ENCODE results near the gene EMID1.
"Not testable (repeated sequence)": the region's sequence is repeated elsewhere in the genome, so short reads cannot be mapped to it uniquely, and the experiment has no call there.

Gene EMID1

DNA sequence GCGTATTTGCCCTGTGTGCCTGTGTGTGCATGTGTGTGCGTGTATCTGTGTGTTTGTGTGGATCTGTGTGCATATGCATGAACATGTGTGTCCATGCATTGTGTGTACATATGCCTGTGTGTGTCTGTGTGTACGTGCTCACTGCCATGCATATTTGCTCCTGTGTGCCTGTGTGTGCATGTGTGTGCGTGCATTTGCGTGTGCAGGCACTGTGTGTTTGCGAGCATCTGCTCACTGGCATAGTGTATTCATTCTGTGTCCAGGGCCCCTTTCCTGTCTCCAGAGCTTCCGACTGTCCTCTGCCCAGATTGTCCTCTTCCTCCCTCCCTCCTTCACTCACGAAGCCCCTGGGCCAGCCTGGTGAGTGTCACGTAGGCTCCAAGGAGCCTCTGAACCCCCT, 5.8 kb downstream of the EMID1 start:
- no peak for DNase-seq (ENCODE audit: low read depth)

- no peak for DNase-seq (ENCODE audit: low read depth)
Measured at GRCh38 chr22:29212743-29213142, 7.0 kb downstream of the EMID1 start.

DNA sequence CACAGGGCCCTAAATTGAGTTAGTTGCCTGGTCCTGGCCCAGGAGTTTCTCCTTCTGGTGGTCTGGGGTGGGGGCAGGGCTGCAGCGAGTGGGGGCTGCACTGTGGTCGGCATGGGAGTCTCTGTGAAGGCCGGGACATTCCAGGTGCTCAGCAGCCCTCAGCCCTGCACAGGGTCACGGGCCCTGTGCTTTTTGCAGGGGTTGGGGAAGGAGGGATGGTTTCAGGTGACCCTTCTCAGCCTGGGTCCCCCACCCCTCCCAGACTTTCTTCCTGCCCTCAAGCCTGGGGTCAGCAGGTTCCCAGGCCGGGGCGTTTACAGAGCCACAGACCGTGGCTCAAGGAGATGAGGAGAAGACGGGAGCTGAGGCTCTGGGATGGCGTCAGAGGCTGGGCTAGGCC, 7.8 kb downstream of the EMID1 start:
- no peak for DNase-seq (ENCODE audit: low read depth)

DNA sequence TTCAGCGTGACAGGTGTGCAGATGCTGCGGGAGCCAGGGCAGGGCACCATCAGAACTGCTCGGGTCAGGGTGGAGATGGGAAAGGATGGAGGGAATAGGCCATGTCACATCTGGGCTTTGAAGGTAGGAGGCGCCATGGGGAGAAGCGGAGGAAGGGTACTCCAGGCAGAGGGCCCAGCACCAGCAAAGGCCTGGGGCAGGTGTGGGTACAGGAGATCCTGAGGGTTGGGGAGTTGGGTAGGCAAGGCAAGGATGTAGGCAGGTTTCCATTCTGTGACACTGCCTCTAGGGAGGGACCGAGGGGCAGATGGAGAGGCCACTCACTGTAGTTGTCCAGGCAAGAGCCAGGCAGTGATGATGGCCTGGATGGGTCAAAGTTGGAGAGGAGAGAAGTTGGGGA, 8.5 kb downstream of the EMID1 start:
- no peak for DNase-seq (ENCODE audit: low read depth)

GRCh38 chr22:29215012-29215860, 9.5 kb downstream of the EMID1 start:
- no peak for DNase-seq (ENCODE audit: low read depth)

- no peak for DNase-seq (ENCODE audit: low read depth)
Measured at GRCh38 chr22:29216011-29216872, 10.5 kb downstream of the EMID1 start.

- no peak for DNase-seq (ENCODE audit: low read depth)
Measured at GRCh38 chr22:29216873-29217666, 11.4 kb downstream of the EMID1 start.

GRCh38 chr22:29217827-29218757, 12.4 kb downstream of the EMID1 start:
- DNase-seq (ENCODE audit: low read depth), result no peak

DNA sequence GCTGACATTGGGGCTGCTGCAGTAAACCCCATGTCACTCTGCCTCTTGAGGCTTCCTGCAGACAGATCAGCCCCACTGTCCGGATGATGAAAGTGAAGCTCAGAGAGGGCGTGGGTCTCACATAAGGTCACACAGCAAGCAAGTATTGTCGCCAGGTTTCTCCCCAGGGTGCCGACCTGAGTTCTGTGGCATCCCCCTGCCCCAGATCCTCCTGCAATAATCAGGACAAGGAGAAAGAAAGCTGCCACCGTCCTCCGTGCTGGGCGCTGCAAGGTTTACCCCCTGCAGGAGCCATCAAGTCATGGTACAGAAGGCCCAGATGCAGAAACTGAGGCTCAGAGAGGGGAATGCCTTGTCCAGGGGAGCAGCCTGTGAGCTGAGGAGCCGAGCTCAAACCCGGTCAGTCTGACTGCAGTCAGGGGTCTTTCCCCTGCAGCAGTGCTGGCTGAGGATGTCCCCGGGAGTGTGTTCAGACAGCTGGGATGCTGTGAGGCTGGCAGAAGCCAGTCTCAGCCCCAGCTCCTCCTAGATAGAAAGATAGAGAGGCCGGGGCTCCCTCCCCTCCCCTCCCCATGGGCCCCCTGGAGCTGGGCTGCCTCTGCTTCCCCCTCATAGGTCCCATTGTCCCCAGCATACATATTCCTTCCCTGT, 13.2 kb downstream of the EMID1 start:
- no peak for DNase-seq (ENCODE audit: low read depth)

- not testable (repeated sequence) for DNase-seq (ENCODE audit: low read depth)
Measured at GRCh38 chr22:29219409-29219782, 13.7 kb downstream of the EMID1 start.

DNA sequence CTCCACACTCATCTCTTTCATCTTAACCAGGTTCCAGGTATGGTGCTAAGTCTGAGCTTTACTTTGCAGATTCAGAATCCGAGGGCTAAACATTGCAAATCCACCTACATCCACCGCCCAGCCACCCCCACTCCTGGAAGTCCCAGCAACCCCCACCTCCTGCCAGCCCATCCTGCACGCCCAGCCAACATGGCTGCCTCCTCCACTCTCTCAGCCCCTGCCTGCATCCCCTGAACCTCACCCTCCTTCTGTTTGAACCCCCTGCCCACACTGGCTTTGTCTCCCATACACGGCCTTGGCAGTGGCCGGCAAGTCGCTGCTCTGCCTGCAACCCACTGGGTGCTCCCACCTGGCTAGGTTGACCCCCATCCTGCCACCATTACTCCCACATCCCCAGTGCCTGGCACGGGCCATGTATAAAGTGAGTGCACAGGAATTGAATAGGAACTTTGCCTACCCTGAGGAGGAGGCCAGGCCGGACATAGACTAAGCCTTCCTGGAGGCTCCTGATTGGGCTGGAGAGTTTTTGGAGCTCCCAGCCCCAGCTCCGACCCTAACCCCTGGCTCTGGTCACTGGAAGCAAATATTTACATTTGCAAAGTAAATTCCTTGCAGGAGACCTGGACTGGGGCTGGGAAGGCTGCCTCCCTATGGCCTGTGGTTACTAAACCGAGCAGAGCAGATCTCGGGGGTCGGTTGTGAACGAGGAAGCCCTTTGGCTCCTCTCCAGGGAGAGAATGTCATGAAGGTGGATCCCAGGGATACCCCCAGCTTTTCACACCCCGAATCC, 14.4 kb downstream of the EMID1 start:
- no peak for DNase-seq (ENCODE audit: low read depth)

- DNase-seq (ENCODE audit: low read depth), result no peak
Measured at GRCh38 chr22:29224121-29224858, 18.6 kb downstream of the EMID1 start.

GRCh38 chr22:29224859-29225410, 19.2 kb downstream of the EMID1 start:
- no peak for DNase-seq (ENCODE audit: low read depth)

- no peak for DNase-seq (ENCODE audit: low read depth)
Measured at GRCh38 chr22:29225422-29226090, 19.9 kb downstream of the EMID1 start.

GRCh38 chr22:29226351-29226981, 20.8 kb downstream of the EMID1 start:
- DNase-seq (ENCODE audit: low read depth), result no peak

- no peak for DNase-seq (ENCODE audit: low read depth)
Measured at GRCh38 chr22:29230972-29231875, 25.5 kb downstream of the EMID1 start.
